HG03025 (cell line): Measurements from ENCODE around the gene NEUROG2.
"Not testable (repeated sequence)": the region's sequence is repeated elsewhere in the genome, so short reads cannot be mapped to it uniquely, and the experiment has no call there.

Experiments used
- ATAC-seq: cut with Tn5 transposase; IDR thresholded peaks from one replicate; pipeline ENCODE4 v1.9.1; 2021; ENCODE audit warnings: mild to moderate bottlenecking, moderate library complexity; ENCODE audit not compliant: unreplicated experiment, low FRiP score

The NEUROG2 gene

DNA sequence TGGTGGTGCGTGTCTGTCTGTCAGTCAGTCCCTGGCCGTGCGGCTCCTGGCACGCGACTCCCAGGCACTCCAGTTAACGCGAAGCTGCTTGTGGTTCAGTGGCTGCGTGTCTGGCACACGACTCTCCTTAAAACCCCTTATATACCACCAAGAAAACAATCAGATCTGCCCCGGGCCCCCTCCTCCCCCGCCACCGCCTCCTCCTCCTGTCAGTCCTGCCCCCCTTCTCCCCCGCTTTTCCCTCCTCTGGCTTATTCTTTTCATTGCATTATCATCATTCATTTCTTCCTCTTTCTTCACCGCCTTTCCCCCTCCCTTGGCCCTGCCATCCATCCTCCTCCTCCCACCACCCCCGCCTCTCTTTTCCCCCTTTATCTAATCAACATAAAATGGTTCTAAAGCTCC, at the start of gene NEUROG2:
TSS of gene NEUROG2 (minus strand) at position 115 of the 405 bp plus-strand sequence. CDS start 705 bp downstream, outside the sequence.
- ATAC-seq, result no peak

DNA sequence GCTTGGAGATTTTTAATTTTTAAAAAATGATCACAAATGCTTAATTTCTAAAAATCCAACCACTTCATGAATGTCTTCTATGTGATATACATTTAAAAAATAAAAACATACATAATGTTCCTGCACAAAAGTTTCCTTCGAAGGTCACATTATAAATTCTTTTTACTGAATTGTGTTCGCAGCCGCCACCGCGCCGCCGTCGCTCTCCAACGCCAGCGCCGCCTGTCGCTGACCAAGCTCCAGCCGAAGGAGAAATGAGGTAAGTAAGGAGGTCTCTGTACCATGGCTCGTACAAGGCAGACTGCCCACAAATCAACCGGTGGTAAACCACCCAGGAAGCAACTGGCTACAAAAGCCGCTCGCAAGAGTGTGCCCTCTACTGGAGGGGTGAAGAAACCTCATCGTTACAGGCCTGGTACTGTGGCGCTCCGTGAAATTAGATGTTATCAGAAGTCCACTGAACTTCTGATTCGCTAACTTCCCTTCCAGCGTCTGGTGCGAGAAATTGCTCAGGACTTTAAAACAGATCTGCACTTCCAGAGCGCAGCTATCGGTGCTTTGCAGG, 48.8 kb upstream of the NEUROG2 start:
- no peak for ATAC-seq

DNA sequence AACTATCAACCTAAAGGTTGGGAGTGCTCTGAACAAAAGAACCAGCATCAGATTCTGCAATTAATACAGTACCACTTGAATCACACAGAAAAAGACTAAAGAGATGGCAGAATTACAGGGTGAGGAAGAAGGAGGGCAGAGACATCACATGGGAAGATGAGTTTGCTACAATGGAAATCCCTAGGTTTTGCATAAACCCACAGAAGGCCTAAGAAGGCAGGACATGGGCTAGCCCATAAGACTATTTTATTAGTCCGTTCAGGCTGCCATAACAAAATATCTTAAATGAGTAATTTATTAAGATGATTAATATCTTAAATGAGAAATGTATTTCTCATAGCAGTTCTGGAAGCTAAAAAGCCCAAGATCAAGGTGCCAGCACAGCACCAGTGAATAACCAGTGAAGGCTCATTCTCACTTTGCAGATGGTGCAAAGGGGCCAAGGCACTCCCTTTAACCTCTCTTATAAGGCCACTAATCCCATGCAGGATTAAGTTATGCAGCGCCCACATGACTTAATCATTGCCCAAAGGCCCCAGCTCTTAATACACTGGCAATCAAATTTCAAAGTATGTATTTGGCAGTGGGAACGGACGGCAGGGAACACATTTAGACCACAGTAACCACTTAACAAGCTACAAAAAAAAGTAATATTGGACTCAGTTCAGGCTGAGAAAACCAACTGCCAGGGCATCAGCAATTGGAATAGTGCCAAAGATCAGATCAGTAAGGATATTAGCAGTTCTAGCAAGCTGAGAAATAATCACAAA, 47.6 kb upstream of the NEUROG2 start:
- no peak for ATAC-seq

DNA sequence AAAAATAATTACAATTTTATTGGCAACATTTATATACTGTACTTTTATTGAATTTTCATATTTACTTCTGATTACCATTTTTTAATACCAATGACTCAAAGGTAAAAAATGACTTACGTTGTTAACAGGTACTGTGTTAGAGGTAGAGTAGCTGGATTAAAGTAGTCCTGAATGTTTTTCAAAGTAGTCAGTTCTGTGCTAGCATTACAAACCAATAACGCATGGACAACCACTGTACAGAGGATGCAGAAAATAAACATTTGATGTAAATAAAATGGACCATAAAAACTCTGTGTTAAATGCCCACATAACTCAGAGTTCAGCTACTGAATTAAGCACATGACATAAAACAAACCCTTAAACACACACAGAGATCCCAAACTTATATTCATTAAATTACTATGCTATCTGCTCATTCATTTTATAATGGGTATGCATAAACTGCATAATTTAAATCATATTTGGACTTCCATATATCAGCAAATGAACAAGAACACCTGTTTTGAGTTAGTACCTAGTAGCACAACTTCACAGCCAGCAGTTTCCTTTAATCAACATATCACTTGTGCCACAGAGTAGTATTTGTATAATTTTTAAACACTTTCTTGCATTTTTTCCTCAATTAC, 46.4 kb upstream of the NEUROG2 start:
- no peak for ATAC-seq

DNA sequence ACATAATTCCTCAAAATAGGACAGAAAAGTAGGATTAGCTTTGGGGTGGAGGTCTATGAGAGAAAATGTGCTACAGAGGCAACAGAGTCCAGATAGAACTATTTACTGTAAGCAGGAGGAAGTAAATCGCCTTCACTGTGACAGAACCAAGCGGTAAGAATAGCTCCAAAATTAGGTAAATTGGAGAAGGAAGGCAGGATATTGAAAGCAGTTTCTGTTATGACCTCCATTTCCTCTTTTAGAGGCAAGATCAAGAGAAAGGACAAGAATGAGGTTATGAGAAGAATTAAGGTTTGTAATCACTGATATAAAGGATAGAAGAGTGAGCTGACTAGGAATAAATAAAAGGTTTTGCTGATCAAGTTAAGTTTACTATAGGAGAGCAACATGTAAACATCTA, 44.1 kb upstream of the NEUROG2 start:
- ATAC-seq, result no peak

DNA sequence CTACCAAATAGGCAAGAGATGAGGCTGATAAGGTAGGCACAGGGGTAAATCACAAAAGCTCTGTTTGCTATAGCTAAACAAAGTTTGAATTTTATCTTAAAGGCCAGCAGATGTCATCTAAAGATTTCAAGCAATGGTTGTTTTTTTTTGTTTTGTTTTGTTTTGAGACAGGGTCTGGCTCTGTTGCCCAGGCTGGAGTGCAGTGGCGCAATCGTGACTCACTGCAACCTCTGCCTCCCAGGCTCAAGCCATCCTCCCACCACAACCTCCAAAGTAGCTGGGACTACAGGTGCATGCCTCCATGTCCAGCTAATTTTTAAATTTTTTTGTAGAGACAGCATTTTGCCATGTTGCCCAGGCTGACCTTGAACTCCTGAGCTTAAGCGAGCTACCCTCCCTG, 43.1 kb upstream of the NEUROG2 start:
- no peak for ATAC-seq

DNA sequence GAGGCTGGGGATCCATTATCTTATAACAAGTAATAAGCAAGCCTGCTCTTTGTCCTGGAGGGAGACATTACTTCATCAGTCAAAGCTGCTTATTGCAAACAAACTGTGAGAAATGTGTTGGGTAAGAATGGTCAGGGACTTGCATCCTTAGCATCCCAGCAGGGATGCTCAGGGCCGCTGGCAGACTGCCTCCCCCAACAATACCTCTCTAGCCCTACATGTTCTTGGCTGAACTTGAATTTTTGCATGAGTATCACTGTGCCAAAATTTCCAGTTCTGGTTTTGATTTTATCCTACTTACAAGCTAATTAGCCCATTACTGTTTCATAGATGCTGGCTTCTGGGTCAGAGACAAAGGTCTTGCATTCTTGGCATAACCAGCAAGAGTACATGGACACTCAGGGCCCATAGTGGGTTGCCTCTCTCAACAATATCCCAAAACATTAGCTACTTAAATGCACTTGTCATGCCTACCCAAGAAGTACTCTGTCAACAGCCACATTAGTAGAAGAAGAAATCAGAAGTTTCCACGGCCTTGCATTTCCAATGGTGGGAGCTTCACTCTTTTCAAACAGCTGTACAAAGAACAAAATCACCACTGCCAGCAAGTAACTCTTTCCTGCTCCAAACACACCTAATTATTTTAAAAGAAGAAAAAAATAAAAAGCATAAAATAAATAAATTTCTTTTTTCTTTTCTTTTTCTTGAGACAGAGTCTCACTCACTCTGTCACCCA, 41.9 kb upstream of the NEUROG2 start:
- ATAC-seq, result no peak

DNA sequence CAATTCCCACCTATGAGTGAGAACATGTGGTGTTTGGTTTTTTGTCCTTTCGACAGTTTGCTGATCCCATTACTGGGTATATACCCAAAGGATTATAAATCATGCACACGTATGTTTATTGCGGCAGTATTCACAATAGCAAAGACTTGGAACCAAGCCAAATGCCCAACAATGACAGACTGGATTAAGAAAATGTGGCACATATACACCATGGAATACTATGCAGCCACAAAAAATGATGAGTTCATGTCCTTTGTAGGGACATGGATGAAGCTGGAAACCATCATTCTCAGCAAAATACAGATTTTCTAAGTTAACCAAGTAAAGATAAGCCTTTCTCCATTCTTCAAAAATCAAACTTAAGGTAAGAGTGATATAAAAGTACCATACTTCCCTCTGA, 38.3 kb upstream of the NEUROG2 start:
- ATAC-seq, result not testable (repeated sequence)

DNA sequence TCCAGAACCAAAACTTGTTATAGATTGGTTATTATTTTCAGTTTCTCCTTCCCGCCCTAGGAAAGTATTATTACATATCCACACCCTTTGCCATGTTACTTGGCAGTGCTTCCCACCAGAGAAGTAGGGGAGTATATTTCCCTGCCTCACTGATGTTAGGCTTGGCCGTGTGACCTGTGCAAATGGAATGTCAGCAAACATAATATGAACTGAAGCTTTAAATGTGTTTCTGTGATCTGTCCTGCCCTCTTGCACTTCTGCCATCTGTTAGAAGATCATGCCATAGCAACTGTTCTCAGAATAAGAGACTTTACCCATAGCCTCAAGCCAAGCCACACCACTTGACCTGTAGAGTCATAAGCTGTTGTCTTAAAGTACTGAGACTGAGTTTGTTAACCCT, 36.7 kb upstream of the NEUROG2 start:
- ATAC-seq, result no peak

DNA sequence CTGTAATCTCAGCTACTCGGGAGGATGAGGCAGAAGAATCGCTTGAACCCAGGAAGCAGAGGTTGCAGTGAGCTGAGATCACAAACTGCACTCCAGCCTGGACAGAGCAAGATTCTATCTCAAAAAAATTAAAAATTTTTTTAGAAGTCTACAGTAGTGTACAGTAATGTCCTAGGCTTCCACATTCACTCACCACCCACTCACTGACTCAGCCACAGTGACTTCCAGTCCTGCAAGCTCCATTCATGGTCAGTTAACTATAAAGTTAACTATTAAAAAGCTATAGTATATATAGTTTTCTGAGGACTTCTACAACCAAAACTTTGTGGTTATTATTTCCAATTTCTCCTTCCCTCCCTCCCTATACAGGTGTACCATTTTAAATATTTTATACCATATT, 34.7 kb upstream of the NEUROG2 start:
- no peak for ATAC-seq

DNA sequence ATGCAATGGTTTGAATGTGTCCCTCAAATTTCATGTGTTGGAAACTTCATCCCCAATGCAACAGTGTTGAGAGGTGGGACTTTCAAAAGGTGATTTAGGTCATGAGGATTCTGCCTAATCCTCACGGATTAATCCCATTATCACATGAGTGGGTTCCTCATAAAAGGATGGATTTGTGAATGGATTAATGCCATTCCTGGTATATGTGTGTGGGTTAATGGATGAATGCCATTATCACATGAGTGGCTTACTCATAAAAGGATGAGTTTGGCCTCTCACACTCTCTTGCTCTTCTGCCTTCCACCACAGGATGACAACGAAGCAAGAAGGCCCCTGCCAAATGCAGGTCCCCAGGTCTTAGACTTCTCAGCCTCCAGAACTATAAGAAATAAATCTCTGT, 30.5 kb upstream of the NEUROG2 start:
- ATAC-seq, result no peak

DNA sequence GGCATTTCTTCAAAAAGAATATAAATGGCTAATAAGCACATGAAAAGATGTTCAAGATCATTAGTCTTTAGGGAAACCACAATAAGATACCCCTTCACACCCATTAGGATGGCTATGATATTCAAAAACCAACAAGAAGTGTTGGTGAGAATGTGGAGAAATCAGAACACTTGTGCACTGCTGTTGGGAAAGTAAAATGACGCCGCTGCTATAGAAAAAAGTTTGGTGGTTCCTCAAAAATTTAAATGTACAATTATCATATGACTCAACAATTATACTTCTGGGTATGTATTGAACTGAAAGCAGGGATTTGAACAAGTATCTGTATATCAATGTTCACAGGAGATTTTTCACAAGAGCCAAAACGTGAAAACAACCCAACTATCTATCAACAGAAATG, 29.4 kb upstream of the NEUROG2 start:
- no peak for ATAC-seq

DNA sequence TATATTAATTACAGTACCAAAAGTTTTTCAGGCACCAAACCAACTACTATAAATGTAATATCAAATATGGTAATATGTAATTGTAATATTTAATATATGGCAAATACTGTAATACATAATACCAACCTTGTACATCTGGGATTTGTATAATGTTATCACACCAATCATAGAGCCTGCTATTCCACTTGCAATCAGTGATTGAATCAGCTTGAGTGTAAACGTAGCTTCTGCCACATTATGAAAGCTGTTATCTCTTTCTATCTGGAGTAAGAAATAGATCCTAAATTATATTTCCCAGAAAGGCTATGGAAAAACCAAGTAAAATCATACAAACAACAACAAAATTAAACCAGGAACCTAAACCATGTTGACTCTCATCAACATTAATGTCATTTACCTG, 24.7 kb upstream of the NEUROG2 start:
- no peak for ATAC-seq

DNA sequence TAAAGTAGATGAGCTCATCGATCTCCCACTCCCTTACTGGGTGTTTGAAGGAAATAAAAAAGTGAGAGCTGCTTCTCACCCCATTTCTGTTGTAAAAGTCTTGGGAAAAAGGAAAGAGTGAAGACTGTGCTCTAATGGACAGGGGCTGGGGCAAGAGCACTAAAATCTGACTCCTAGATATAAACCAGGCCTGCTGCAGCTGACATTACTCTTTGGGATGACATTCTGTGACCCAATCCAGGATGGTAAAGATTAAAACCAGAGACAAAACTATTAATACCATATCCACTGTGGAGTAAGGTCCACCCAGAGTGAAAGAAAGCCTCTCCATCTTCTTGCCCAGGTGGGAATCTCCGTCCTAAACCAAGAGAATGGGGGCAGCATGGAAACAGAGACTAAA, 20.1 kb upstream of the NEUROG2 start:
- ATAC-seq, result no peak

DNA sequence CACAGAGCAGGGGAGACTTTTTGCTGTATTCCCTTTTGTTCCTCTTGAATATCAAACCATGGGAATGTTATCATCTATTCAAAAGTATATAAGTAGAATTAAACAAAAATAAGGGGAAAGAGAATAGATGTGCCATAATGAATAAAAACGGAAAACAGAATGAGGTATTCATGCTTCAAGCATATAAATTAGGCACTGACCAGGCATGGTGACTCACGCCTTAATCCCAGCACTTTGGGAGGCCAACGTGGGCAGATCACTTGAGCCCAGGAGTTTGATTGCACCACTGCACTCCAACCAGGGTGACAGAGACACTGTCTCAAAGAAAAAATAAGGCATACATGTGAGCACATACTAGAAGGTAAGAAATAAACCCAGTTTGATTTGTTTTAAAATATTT, 16.3 kb upstream of the NEUROG2 start:
- ATAC-seq, result no peak

DNA sequence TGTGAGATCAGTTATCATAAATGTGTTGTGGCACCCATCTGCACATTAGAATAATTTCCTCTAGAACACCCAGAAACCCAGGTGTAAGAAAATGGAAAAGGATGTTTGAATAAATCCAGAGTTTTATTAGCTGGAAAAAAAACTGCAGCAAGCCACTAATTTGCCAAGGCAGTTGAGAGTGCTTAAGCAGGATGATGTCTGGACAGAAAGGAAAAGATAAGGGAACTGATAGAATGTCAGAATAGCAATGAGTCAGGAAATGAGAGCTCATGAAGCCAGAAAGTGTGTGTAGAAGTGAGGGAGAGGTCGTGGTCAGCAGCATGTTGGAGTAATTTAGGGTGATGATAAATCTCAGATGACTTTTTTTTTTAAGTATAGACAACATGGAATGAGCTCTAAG, 15.2 kb upstream of the NEUROG2 start:
- ATAC-seq, result no peak

DNA sequence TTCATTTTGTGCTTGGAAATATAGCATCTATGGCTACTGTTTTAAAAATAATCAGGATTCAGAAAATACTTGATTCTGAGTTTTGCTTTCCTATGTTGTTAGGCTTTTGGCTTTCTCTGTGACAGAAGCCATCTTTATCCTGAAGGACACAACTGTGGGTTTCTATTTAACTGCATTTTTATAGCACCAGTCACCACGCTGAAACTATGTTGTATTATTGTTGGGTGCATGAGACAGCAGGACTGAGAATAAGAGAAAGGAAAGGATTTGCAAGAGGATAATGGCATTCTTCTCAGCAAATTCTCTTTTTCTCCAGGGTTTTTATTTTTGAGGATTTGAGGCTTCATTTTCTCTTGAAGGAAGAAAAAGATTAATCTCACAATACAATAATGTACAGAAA, 10.1 kb upstream of the NEUROG2 start:
- no peak for ATAC-seq

DNA sequence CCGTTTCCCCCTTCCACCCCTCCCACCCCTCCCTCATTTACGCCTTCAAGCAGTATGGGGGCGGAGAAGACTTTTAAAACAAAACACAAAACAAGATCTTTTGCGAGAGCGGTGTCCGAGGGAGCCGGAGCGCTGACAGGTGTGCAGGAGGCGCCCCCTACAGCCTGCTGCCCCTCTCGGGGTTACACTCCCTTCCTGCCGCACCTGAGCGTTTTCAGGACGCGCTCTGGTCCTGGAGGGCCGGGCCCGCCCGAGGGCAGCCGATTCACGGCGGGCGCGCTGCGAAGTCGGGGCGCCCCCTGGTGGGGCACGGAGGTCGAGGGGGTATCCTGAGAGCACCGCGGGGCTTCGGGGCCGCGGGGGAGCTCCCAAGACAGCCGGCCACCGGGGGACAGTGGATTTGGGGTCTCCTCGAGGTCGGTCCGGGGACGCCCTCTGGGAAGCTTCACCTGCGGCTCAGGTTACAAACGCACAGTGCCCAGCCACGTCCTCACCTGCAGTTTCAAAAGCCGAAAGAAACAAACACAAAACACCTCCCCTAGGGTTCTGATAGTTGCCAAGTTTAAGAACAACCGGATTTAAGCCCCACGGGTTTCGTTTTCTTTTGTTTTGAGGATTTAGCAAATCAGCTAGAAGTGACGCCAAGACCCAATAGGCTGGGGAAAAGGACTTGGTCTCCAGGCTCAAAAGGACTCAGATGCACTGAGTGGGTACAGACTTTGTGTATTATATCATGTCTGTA, 8.0 kb upstream of the NEUROG2 start:
- ATAC-seq, result peak; percentile 88

DNA sequence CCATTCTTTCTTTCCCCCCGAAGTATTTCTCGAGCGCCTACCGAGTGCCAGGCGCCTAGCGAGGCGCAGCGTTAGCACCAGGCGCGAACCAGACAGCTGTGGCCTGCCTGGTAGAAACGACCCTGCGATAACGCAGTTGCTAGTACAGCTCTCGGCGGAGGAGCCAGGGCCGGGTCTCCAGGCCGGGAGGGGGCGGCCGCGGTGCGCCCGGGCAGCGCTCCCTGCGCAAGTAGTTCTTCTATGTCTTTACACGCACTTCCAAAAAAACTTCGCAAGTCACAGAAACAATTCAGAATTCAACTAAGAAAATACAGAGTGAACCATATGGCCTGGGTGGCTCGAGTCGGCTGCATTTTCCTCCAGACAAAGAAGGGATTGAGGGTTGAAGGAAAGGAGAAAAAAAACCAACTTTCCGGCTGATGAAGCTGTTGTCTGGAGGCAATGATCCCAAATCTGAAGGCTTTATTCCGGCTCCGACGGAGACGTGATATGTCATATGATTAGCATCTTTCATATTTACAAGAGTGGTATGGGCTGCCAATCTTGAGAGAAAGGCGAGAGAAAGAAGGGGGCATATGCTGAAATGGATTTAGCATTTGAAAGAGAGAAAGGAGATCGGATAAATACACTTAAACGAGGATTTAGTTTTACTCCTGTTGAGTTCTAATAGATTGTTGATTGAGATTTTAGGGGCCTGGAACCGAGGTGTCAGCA, 7.2 kb upstream of the NEUROG2 start:
- peak; percentile 46 for ATAC-seq

DNA sequence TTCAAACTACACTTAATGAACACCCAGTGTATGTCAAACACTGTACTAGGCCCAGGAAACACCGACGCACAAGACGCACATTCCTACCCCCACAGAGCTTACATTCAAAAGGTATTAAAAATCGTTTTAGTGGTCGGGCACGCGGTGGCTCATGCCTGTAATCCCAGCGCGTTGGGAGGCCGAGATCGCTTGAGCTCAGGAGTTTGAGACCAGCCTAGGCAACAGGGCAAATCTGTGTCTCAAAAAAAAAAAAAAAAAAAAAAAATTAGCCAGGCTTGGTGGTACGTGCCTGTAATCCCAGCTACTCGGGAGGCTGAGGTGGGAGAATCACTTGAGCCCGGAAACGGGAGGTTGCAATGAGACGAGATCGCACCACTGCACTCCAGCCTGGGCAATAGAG, 6.5 kb upstream of the NEUROG2 start:
- not testable (repeated sequence) for ATAC-seq
